MM.1S (cell line): ENCODE data around the gene ARID2.

ENCODE experiments used
- DNase-seq: peaks from one replicate; pipeline ENCODE4 v3.0.0-alpha.2; 2015
- H2AFZ ChIP-seq: fragments of 300-600 bp; sonication (generic); 2 replicates; pipeline ENCODE4 v1.6.0; 2016; ENCODE audit warnings: antibody characterized with exemption, low read length
- H3F3A ChIP-seq: fragments of 300-600 bp; sonication (generic); 2 replicates; pipeline ENCODE4 v1.6.1; 2016; ENCODE audit warnings: mild to moderate bottlenecking, antibody characterized with exemption, low read length, moderate library complexity, mixed read lengths; ENCODE audit not compliant: insufficient read depth
- H3K27ac ChIP-seq: fragments of 300-600 bp; sonication (generic); 2 replicates; pipeline ENCODE4 v1.5.1; 2016; ENCODE audit warnings: mild to moderate bottlenecking, low read length
- H3K27me3 ChIP-seq: fragments of 300-600 bp; sonication (generic); replicated peaks from 2 replicates; pipeline ENCODE4 v1.6.0; 2016; ENCODE audit warnings: low read length; ENCODE audit not compliant: insufficient read depth
- H3K36me3 ChIP-seq: fragments of 300-600 bp; sonication (generic); replicated peaks from 2 replicates; pipeline ENCODE4 v1.6.1; 2016; ENCODE audit warnings: mild to moderate bottlenecking, low read length, mixed read lengths; ENCODE audit not compliant: insufficient read depth
- H3K4me1 ChIP-seq: fragments of 300-600 bp; sonication (generic); 2 replicates; pipeline ENCODE4 v1.6.1; 2016; ENCODE audit warnings: low read length, mixed read lengths
- H3K4me2 ChIP-seq: fragments of 300-600 bp; sonication (generic); 2 replicates; pipeline ENCODE4 v1.6.0; 2016; ENCODE audit warnings: low read depth, low read length
- H3K4me3 ChIP-seq: fragments of 300-600 bp; sonication (generic); 2 replicates; pipeline ENCODE4 v1.5.1; 2016; ENCODE audit warnings: low read length, mixed read lengths
- H3K79me2 ChIP-seq: fragments of 300-600 bp; sonication (generic); 2 replicates; pipeline ENCODE4 v1.6.1; 2016; ENCODE audit warnings: mixed run types, low read length, mixed read lengths
- H3K9ac ChIP-seq: fragments of 300-600 bp; sonication (generic); 2 replicates; pipeline ENCODE4 v1.6.1; 2016; ENCODE audit warnings: low read length, mixed read lengths
- H3K9me2 ChIP-seq: fragments of 300-600 bp; sonication (generic); replicated peaks from 2 replicates; pipeline ENCODE4 v1.6.1; 2016; ENCODE audit warnings: mild to moderate bottlenecking, low read length, mixed read lengths; ENCODE audit not compliant: insufficient read depth
- H3K9me3 ChIP-seq: fragments of 300-600 bp; sonication (generic); replicated peaks from 2 replicates; pipeline ENCODE4 v1.6.1; 2016; ENCODE audit warnings: mild to moderate bottlenecking, low read length, mixed read lengths; ENCODE audit not compliant: insufficient read depth
- H4K20me1 ChIP-seq: fragments of 300-600 bp; sonication (generic); 2 replicates; pipeline ENCODE4 v1.6.1; 2016; ENCODE audit warnings: mild to moderate bottlenecking, low read length, moderate library complexity, mixed read lengths; ENCODE audit not compliant: insufficient read depth
- CTCF ChIP-seq: fragments of 300-600 bp; sonication (generic); IDR thresholded peaks from 2 replicates; pipeline ENCODE4 v1.5.1; 2016; ENCODE audit warnings: antibody characterized with exemption, low read length, mixed read lengths
- EZH2 ChIP-seq: fragments of 300-600 bp; sonication (generic); optimal IDR thresholded peaks from 2 replicates; pipeline ENCODE3; 2017; ENCODE audit warnings: low read depth, mild to moderate bottlenecking, antibody characterized with exemption, low read length, mixed read lengths
- EZH2phosphoT487 ChIP-seq: fragments of 300-600 bp; sonication (generic); IDR thresholded peaks from 2 replicates; pipeline ENCODE4 v1.6.1; 2018; ENCODE audit warnings: antibody characterized with exemption, low read length

ARID2 gene

GRCh38 chr12:45831590-45831989 is 102.1 kb downstream of the ARID2 start:
- no peaks in the 10 kb centered on the region for H3K4me1 ChIP-seq
- H3K27ac ChIP-seq = no peak overlapping the region
- H4K20me1 ChIP-seq = no peaks in the 10 kb centered on the region
- TF ChIP-seq EZH2phosphoT487 = no peak
- no peak for TF ChIP-seq EZH2
- no peak for TF ChIP-seq CTCF
- no peak for DNase-seq
- peaks cover 48% of the 10 kb centered on the region for H3K79me2 ChIP-seq
- no peaks in the 10 kb centered on the region for H3K9me3 ChIP-seq
- no peak overlapping the region for H3K9ac ChIP-seq
- H3K4me3 ChIP-seq = no peak overlapping the region
- H3F3A ChIP-seq = no peaks in the 10 kb centered on the region
- H3K4me2 ChIP-seq = no peak overlapping the region
- no peaks in the 10 kb centered on the region for H3K27me3 ChIP-seq
- no peaks in the 10 kb centered on the region; the same call in 1 of the 2 replicates for H3K36me3 ChIP-seq
- H2AFZ ChIP-seq = no peak overlapping the region
- no peaks in the 10 kb centered on the region for H3K9me2 ChIP-seq

- H3K36me3 ChIP-seq = no peaks in the 10 kb centered on the region; the same call in 1 of the 2 replicates
- no peak overlapping the region for H3K4me2 ChIP-seq
These were observed 103.9 kb downstream of the ARID2 start for GRCh38 chr12:45833401-45833800.

GRCh38 chr12:45834809-45835208 is 105.3 kb downstream of the ARID2 start:
- Histone ChIP-seq H3K27ac (no peak overlapping the region), H3K4me3 (no peak overlapping the region), H2AFZ (no peak overlapping the region), H3K9me2 (no peaks in the 10 kb centered on the region), H3K4me1 (no peaks in the 10 kb centered on the region), H3K36me3 (peaks cover 3% of the 10 kb centered on the region; the same call in 1 of the 2 replicates), H3K4me2 (no peak overlapping the region), H4K20me1 (no peaks in the 10 kb centered on the region), H3K27me3 (no peaks in the 10 kb centered on the region), H3K9ac (no peak overlapping the region), H3K9me3 (no peaks in the 10 kb centered on the region), H3F3A (no peaks in the 10 kb centered on the region), H3K79me2 (peaks cover 36% of the 10 kb centered on the region)
- no peak for TF ChIP-seq CTCF
- DNase-seq = no peak

More at GRCh38 chr12:45833401-45833800, 103.9 kb downstream of the ARID2 start:
- H3F3A ChIP-seq = no peaks in the 10 kb centered on the region
- no peak overlapping the region for H3K9ac ChIP-seq
- no peak for TF ChIP-seq EZH2phosphoT487
- no peak for TF ChIP-seq CTCF
- no peak for TF ChIP-seq EZH2
- no peaks in the 10 kb centered on the region for H3K4me1 ChIP-seq
- no peak for DNase-seq
- H3K9me2 ChIP-seq = no peaks in the 10 kb centered on the region
- H2AFZ ChIP-seq = no peak overlapping the region
- H3K27me3 ChIP-seq = no peaks in the 10 kb centered on the region
- H3K27ac ChIP-seq = no peak overlapping the region
- peaks cover 40% of the 10 kb centered on the region for H3K79me2 ChIP-seq
- H3K4me3 ChIP-seq = no peak overlapping the region
- H3K9me3 ChIP-seq = no peaks in the 10 kb centered on the region
- H4K20me1 ChIP-seq = no peaks in the 10 kb centered on the region
